GM19463 (cell line): ENCODE results near the gene SCAANT1.
A peak's percentile ranks its signal among the peaks of the same experiment; 100 is the strongest.

ENCODE experiments used
- ATAC-seq: cut with Tn5 transposase; IDR thresholded peaks from one replicate; pipeline ENCODE4 v1.9.1; 2021; ENCODE audit warnings: mild to moderate bottlenecking, moderate library complexity; ENCODE audit not compliant: unreplicated experiment

SCAANT1 gene

DNA sequence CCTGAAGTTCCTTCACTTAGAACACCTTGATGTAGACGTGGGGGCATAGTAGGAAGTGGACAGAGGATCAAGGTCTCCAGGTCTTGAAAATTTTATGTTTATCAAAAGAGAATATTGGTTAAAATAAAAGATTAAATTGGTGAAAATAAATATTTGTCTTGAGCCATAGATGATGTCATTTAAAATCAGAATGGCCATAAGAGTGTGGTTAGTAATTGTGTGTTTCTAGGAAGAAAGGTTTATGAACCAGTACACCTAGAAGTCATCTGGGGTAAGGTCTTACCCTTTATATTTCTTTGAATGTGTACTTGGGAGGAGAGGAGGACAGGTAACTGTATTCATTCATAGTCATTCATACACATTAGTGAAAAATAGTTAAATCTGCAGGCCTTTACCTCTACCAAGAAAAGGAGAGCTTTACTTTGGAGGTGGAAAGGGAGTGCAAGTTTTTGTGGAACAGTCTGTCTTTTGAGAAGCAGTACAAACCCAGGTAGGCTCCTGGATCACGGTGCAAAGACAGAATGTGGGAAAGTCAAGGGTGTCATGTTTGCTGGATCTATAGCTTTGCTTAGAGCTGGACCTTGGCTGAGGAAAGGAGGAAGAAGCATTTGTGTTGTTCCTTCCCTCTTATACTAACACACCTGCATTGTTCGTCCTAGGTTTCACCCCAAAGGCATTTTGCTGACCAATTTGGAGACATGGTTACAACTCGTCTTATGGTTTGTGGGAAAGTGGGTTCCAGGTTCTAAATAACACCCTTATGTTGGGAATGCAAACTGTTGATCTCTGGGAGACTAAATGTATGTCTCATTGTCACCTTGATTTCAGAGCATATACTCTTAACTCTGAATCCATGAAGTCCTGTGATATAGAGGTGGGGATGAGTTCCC is 6.2 kb downstream of the SCAANT1 start:
- ATAC-seq: no peak

DNA sequence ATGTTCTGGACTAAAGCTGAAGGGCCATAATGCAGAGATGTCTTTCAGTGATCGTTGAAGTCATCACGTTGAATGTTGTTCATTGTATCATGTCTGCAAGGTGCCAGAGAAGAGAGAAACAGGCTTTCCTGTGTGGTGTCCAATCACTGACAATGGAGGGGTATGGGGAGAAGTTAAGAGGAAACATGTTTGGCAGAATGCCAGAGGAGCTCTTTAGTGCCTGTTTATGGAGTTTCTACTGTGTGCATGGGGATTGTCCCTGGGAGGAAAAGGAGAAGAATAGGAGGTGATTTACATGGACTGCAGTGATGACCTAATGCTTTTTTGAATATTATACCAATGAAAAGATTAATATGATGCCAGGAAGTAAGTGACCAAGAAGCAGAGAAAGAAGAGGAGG is 11.7 kb downstream of the SCAANT1 start:
- no peak for ATAC-seq

DNA sequence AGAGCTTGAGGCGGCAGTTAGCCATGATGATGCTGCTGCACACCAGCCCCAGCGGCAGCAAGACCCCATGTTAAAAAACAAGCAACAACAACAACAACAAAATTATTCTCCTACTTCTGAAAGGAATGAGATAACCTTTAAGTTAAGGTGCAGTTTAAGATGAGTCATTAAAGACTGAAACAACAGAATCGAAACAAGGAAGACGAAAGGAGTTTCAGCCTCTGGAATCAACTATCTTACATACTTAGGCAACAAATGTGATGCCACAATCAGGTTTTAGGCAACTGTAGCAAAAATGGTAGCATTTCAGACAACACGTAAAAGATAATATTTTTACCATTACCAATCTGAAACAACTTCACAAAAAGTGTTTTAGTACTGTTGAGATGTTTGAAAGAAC is 12.2 kb downstream of the SCAANT1 start:
- ATAC-seq: no peak

DNA sequence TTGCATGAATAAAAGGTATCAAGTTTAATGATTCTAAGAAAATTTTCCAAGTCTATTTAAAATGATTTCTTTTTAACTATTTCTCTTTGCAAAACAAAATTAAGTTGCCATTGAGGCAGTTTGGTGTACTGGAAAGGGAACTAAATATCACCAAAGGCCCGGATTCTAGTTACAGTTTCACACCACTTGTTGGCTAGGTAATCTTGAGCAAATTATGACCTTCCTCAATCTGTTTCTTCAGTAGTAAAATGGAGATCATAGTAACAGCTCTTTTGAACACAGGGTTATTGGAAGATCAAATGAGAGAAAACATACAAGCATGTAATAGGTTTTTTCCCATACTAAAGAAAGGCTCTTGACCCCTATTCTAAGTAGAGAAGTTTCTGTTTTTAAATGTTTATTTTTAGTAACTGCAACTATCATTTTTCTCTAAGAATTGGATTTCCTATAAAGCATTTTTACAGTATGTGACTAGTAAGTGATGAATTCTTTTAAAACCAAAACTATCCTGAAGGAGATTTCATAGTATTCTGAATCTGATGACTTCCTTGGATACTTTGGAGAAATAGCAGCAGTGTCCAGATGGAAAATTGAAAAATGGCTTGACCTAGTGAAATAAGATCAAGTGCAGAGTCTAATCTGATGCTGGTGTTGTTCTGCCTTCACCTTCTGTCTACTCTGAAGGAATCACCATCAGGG is 15.7 kb downstream of the SCAANT1 start:
- ATAC-seq: peak; percentile 54

DNA sequence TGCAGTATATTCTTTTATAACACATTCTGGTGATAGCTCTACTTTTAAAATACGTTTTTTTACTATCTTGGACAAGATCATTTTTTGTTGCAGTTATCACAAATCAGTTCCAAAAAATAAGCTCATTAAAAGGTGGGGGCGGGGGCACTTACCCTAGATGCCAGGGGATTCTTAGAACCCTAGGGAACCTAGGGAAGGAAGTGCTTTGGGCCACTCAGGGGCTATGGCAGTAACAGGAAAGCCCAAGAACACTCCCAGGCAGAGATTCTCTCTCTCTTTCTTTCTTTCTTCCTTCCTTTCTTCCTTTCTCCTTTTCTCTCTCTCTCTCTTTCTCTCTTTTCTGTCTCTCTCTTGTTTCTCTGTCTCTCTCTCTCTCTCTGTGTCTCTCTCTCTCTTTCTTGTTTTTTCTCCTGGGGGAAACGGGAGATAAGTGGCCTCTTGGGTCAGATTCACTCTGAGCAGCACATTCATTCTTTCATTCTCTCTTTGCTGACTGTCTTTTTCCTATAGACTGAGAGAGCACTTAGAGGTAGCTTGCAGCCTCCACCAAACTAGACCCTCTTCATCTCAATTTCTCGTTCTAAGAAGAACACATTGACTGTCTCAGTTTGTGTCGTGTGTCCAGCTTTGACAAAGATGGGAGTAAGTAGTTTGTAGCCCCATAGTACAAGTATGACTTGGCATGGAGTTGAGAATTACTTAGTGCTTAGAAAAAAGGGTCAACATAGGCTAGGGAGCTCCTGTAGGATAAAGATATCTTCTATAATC is 16.6 kb downstream of the SCAANT1 start:
- no peak for ATAC-seq

DNA sequence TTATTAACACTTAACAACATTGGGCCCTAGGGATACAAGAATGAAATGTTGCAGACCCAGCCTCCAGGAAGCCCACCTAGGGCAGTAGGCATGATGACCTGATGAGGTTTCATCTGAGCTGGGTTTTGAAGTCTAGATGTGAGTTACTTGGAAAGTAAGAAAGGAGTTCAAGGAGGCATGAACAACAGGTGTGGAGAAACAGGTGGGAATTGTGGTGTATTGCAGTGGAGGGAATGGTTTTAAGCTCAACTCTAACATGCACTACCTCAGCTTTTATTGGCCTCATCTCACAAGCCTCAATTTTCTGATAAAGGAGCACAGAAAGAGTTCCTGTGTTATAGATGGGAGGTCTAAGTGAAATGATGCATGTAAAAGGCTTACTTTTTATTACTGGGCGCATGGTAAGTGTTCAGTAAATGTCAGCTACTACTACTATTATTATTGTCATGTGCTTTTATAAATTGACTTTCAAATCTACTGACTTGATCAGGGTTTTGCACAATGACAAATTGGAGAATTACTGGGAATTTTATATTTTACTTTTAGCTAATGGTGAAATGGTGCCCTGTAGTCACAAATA is 19.3 kb downstream of the SCAANT1 start:
- ATAC-seq: no peak

DNA sequence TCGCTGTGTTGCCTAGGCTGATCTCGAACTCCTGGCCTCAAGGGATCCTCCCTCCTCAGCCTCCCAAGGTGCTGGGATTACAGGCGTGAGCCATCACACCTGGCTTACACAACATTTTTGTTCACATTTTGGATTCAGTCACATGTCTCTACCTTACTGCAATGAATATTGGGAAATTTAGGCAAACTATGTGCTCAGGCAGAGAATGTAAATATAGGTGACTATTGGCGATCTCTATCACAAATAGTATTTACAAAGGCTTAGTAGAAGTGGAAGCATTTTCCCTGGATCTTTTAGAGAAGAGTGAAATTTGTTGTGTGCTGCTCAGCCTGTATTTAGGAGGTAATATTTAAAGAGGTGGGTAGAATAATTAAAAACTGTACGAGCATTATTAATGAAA is 20.7 kb downstream of the SCAANT1 start:
- ATAC-seq: no peak

DNA sequence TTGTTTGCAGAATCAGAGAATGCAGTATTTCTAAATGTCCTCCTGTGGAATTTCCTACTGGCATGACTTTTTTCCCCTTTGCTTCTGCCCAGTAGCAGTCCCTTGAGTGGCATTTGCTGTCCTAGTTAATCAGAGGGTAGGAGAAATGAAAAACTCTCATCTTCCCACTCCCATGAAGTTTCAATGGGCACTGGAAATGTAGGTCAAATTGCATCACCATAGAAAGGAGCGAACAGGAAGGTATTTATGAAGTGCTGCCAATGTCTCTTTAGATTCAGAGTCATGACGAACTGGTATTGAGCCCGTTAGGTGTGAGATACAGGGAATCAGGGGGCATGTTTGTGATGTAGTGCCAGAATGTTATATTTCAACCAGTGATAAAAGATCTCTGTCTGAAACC is 25.3 kb downstream of the SCAANT1 start:
- no peak for ATAC-seq

DNA sequence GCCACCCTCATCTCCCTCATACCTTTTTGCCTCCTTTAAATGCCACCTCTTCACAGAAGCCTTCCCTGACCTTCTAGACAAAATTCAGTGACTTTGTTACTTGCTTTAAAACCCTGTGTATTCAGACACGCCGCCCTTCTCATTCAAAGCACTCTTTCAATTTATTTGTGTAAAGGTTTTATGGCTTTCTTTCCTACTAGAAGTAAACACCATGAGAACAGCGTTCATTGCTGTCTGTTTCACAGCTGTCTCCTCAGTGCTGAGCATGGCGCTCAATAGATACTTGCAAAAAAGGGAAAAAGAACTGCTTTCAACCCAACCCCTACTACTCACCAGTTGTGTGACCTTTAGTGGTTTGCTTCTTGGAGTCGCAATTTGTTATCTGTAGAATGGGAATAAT is 31.5 kb downstream of the SCAANT1 start:
- no peak for ATAC-seq

DNA sequence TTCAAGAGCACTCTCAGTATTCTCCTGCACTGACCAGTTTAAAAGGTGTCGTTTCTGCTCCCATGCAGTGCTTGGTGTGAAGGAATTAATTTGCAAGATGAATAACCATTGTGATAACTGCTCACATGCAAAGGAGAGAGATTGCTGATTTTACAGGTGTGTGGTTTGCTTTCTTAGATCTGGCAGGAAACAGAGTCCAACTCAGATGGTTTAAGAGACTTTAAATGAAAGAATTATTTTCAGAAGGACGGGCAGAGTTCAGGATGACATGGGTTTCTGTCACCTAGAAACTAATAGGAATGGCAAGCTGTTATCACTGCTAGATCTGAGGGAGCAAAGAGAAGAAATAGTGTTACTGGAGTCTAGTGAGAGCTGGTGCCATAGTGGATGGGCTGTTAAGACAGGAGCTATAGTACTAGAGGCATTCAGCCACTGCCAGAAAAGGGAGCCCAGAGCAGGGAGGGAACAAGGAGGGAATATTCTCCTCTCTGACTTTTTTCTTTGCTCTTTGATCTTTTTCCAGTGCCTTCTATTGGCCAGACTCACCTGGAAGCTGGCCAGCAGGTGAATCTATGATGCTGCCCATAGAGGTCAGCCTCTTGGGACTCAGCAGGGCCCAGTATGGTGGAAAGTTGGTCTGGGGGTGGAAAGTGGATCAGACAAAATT is 33.7 kb downstream of the SCAANT1 start:
- ATAC-seq: no peak

DNA sequence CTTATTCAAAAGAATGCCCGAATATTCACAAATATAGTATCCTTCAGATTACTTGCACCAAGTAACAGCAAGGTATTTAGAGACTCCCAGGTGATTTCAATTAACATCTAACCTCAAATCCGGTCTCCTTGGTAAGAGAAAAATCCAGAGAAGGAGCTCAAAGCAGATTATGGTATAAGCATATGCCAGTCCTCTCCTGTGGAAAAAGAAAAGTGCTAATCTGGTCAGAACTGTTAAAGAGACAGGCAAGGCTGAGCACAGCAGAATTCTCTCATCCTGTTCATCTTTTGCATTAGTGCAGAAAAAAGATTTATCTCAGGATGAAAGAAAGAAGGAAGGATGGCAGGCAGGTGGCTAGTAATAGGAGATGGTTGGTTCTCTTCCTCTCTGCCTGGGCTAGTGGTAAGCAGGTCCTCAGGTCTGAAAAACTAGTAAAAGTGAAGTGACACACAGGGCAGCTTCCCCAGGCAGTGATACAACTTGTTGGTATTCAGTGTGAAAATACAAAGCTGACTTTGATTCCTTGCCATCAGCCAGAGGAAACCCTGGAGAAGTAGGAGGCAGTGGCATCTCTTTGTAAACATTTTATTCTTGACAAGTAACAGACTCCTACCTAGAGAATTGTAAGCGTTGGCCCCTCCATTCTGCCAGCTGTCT is 34.3 kb downstream of the SCAANT1 start:
- ATAC-seq: no peak

DNA sequence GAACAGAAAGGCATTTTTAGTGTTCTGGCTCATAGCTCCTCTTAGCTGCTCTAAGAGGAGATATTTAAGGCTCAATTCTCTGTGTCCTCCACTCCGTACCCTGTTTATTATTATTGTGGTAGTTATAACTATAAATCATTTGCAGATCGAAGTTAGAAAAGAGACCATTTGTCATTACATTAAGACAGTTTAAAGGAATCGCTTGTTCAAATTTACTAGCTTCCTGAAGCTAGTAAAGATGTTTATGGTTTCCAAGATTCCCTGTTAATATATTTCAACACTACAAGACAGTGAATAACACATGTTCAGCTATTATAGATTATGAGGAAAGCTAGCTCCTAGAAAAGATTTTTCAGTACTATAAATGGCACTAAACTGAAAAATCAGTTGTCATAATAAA is 35.9 kb downstream of the SCAANT1 start:
- no peak for ATAC-seq

DNA sequence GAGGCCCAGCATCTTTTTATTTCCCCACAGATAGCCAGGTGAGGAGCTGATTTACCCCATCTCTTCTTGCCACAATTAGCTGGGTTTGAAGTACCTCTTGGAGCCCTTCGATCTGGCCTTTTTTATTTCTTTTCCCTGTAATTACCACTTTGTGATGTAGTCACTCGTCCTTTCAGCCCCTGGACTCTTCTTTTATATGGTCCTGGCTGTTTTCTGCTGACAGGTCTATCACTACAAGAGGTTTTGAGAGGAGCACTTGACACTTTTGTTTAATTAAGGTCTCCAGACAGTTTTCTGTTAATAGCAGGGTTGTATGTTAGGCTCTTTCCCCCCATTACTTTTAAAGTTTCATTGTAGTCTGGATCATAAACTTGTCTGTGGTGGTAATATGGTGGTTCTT is 36.7 kb downstream of the SCAANT1 start:
- no peak for ATAC-seq

DNA sequence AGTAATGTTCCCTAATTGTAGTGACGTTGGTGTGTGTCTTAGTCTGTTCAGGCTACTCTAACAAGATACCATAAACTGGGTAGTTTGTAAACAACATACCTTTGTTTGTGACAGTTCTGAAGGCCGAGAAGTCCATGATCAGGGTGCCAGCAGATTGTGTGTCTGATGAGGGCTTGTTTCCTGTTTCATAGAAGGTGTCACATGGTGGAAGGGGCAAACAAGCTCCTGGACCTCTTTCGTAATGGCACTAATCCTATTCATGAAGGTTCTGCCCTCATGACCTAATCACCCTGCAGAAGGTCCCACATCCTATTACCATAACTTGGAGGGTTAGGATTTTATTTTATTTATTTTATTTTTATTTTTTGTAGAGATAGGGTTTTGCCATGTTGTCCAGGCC is 37.4 kb downstream of the SCAANT1 start:
- ATAC-seq: peak; percentile 48

DNA sequence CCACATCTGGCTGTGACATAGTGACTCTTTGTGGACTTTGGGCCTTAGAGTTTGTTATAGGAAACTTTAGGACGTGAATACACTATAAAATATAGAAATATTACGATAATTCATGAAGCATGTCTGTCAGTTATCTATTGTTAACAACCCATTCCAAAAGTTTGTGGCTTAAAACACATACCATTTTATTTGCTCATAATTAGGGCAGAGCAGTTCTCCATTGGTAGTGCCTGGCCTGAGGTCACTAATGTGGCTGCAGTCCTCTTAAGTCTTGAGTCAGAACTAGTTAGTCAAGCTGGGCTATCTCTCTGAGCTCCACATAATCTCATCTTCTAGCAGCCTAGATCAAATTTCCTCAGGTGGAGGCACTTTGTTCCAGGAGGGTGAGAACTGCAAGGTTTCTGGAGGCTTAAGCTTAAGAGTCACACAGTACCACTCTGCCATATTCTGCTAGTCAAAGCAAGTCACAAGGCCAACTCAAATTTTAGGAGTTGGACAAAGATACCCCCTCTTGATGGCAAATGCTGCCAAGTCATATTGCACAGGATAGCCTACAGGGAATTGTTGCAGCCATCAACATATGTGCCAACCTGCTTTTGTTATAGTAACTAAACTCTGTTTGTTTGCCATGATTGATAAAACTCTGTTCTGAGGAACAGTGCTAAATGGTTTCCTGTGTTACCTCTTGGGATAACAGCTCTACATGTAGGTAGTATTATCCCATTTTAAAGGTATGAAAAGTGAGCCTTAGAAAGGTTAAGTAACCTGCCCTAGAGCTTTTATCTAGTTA is 39.9 kb downstream of the SCAANT1 start:
- no peak for ATAC-seq

DNA sequence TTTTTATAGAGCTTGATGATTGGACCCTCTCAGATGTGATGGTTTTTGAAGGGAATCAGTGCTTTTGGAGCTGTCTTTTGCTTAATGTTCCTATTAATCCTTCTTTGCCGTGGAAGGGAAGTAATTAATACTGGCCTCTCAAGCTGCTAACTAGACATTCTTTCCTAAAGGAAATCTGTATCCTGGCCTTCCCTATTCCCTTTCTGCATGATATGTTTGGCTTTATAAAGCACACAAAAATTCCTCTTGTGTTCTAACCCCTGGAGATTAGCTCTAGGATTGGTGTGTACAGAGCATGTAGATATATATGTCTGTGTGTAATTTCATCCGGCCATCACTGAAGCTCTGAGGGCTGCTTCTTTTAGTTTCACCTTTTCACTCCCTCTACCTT is 41.6 kb downstream of the SCAANT1 start:
- no peak for ATAC-seq

DNA sequence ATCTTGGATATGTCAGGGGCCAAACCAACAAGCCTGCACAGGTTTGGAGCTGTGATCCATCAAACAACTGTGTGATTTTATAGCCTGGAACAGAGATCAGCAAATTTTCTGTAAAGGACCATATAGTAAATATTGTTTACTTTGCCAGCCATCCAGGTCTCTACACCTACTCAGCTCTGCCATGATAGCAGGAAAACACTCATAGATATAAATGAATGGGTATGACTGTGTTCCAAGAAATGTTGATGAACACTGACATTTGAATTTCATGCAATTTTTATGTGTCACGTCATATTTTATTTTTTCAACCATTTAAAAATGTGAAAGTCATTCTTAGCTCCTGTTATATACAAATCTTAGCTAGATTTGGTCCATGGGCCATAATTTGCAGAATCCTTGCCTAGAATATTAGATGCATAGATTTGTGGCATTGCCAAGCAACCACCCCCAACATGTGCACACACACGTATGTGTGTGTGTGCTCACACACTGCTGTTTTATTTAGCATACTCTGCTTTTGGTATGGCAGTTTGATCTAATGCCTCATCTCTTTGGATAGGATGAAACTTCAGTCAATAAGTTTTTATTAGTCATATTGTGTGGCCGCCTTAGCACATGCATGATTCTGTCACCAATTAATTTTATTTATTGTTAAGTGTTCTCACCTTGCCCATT is 42.1 kb downstream of the SCAANT1 start:
- no peak for ATAC-seq

DNA sequence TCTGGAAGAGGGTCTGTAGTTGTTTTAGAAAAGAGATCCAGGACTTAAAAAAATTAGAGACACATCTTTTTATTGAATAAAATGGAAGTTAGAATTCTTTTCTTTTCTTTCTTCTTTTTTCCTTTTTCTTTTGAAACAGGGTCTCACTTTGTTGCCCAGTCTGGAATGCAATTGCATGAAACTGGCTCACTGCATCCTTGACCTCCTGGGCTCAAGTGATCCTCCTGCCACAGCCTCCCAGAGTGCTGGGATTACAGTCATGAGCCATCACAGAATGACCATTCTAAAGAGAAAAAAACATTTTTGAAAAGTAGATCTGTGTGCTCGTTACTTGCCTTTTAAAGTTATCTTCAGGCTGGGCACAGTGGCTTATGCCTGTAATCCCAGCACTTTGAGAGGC is 45.0 kb downstream of the SCAANT1 start:
- no peak for ATAC-seq

DNA sequence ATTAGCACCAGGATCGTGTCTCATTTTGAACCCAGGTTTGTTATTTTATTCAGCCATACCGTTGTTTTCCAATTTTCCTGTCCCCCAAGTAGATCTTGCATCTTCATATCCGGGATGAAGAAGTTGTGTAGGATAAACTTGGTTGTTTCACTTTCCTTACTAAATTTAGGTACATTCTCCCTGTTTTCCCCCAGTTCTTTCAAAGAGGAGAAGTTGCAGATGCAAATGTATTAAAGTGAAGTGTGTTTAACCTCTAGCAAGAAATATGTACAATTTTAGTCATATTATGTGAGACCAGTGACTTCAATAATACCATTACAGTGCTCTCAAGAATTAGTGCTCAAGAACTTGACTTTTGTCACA is 47.2 kb downstream of the SCAANT1 start:
- no peak for ATAC-seq
